Suppressor macrophage treated with lipopolysaccharide for 1 hour (primary cell): Measurements from ENCODE around the gene PLXNA2.

Experiments
- DNase-seq, 3 donors: peaks; one replicate each; pipeline ENCODE4 v3.0.0-alpha.2; 2020 to 2022

PLXNA2 gene

DNA sequence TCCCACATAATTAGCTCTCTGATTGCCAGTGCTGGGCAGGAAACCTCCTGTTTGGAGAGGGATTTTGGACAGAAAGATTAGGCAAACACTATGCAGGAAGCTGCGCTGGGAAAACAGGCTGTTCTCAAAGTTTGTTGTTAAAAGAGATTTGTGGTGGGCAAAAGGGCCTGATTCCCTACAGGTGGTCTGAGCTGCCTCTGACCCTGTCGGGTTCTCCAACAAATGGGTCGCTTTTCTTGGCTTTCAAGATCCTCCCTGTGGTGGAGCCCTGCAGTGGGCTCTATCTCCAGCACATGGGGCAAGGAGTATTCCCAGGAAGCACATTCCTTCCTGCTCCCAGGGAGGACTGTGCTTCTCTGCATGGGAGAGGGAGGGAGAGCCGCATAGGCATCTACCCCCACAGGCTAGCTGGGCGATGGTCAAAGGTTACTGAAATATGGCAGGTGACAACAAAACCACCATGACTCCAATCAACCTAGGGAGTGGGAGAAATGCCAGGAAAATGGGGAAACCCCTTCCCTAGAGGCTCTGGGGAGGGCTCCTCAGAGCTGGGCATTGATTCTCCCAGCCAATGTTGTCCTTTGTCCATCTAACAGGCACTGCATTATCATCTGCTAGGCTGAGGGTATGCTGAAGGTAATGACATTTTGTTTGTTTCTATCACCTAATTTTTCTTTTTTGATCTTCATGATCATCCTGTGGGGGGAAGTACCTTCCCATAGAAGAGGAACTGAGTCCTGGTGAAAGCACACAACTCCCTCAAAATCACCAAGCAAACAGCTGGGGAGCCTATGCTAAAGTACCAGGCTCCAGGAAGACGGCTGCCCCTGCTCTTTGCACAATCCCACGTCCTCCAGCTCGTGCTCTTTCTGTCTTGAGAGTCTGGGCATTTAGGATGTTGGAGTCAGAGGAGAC is 85.3 kb downstream of the PLXNA2 start:
- DNase-seq, result peak; percentile 31 to 47 (median 38)

DNA sequence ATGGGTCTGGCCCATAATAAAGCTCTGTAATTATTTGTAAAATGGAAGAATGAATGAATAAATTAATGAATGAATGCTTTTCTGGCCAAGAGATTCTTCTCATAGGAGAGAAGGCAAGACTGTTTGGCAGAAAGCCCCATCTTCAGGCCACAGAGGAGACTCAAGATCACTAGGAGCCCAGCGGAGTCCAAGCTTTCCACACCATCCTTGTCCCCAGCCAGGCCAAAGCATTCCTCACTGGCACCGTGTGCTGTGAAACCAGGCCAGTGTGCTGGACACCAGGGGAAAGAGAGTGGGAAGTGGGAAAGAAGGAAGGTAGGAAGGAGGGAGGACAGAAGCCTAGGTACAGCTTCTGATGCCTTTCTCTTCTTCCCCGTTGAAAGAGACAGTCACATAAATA is 86.4 kb downstream of the PLXNA2 start:
- DNase-seq, result no peak

- DNase-seq, result no peak
Measured at GRCh38 chr1:208156741-208157140, 87.4 kb downstream of the PLXNA2 start.

DNA sequence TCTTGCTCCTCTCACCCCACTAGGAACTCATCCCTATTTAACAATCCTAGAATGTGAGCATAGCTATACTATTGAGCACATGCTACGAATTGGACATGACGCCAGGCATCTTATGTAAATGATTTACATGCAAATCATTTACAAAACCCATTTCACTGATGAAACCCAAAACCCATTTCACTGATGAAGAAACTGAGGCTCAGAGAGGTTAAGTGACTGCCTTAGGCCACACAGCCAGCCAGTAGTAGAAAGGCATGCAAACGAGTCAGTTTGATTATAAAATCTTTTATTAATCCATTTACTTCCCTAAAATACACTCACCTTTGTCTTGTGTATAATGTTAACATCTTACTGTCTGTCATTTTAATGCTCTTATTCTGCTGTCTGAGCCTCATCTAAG is 87.9 kb downstream of the PLXNA2 start:
- DNase-seq, result no peak

DNA sequence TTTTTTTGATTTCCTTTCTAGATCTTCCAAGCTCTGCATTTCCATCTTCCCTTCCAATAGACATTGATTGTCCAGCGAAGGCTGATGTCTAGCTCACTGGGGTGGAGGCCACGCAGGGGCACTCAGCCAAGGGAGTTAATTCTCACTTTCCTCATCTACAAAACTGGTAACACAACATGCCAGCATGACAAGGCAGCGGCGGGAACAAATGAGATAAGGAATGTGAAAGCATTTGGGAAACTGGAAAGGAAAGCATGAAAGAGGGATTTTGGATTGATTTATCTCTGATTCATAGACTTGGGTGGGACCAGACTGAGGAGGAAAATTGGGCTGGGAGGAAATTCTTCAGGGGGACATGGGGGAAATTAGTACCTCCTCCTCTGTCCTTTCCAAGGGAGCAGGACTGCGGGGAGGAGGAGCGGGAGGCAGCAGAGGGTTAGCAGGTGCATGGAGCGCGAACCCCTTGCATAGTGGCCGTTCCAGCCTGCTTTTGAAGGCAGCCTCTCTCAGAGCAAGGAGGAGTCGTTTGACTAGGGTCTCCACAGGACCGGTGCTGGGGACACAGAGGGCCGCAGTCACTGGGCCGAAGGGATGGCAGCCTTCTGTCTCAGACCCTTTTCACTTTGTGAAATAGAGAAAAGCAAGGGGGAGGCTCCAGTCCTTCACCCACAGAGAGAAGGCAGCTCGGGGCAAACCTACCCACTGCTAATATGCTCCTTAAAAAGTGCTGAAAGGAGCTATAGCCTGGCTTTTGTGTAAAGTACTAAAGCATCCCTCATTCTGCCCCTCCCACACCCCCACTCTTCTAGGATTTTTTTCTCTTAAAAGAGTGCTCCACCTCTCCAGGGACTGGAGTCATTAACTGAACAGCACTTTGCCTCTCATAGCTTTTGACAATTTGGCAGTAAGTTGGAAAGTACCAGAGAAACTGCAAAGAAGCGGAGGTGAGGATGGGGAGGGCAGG is 89.2 kb downstream of the PLXNA2 start:
- DNase-seq, result no peak

DNA sequence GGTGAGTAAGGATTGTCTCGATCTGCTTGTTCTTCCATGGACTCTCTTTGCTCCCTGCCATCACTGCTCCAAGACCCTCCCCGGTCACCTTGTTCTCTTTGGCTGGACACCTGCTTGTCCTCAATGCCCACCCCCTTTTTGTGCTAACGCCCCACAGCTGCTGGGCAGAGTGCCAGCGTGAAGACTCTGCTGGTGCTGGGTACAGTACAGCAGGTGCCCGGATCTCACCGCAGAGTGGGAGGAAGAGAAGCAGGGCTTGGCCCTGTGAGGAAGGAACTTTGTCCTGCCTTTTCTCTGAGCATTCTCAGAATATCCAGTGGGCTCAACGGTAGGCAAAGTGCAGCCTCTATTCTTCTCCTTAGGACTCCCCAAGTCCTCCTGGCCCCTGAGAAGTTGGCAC is 90.1 kb downstream of the PLXNA2 start:
- DNase-seq, result no peak

DNA sequence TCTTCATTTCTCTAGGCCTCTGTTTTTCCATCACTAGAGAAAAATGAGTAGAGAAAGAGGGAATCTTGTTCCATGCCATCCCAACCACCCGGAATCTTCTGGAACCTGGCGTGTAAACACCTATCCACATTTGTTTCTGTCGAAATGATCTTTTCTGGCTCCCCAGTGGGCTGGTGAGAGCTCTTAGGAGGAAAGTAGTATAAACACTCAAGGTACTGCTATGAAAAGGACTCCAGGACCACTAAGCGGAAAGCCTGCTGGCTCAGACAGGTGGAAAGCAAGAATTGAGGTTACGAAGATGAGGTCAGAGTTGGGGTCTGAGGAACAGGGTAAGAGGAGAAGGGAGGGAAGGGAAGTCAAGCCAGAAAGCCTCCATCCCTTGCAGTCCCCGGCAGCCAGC is 90.8 kb downstream of the PLXNA2 start:
- no peak for DNase-seq

- no peak for DNase-seq
Measured at GRCh38 chr1:208151728-208152598, 92.2 kb downstream of the PLXNA2 start.

- DNase-seq, result no peak
Measured at GRCh38 chr1:208150833-208151458, 93.2 kb downstream of the PLXNA2 start.

GRCh38 chr1:208149776-208150514 is 94.2 kb downstream of the PLXNA2 start:
- no peak for DNase-seq

GRCh38 chr1:208149213-208149612 is 95.0 kb downstream of the PLXNA2 start:
- DNase-seq, result no peak

GRCh38 chr1:208148380-208148779 is 95.8 kb downstream of the PLXNA2 start:
- DNase-seq, result no peak

- no peak for DNase-seq
Measured at GRCh38 chr1:208146650-208147049, 97.5 kb downstream of the PLXNA2 start.

GRCh38 chr1:208145167-208145566 is 99.0 kb downstream of the PLXNA2 start:
- DNase-seq, result no peak

GRCh38 chr1:208142590-208143382 is 101.4 kb downstream of the PLXNA2 start:
- DNase-seq, result no peak

DNA sequence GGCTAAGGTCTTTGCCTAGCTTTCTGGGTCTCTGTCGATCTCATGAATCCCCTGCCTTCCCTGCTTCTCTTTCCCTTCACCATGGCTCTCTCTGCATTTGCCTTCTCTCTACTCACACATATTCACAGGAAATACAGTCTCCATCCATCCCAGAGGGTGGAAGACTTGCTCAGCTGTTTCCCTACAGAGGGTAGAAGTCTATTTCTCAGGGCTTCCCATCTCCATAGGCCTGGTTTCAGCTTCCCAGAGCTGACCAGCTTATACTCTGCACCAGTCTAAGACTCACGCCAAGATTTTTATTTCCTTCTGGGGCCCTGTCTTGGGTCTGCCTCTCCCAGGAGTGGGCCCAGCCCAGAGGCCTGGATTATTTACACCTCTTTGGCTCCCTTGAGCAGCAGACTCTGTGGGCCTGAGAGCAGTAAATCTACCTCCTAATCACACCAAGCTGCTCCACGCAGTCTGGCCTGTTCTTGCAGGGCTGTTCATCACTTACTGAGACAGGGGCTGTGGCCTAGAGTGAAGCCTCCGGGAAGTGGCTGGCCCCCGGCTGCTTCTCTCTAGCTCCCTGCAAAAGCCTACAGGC is 102.5 kb downstream of the PLXNA2 start:
- no peak for DNase-seq

GRCh38 chr1:208139434-208140045 is 104.6 kb downstream of the PLXNA2 start:
- DNase-seq, result peak in 2 of 3 donors; percentile 13 to 23

- DNase-seq, result no peak
Measured at GRCh38 chr1:208137193-208137592, 107.0 kb downstream of the PLXNA2 start.

DNA sequence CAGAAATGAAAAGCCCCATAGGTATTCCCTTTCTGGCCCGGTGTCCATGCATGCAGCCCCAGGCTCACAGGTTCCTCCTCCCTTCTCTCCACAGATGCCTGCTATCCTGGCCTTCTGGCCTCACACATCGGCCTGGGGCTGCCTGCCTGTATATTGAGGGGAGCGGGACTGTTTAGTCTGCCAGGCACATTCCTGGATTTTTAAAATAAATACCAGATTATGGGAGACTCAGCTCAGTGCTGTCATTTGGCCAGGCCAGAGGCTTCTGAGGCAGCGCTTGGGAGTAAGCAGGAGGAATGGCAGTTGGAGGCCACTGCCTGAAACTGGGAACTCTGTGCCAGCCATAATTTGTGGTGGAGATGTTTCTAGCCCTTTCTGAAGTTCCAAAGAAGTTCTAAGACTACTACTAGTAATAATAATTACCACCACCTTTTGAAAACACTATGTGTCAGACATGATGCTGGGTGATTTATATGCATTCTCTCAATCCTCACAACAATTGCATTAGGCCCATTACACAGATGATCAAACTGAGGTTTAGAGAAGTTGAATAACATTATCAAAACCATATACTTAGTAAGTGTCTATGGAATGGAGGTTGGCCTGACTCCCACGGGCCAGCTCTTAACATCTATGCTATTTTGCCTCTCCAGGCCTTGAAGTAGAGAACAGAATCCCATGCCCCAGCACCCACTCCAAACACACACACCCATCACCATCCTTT is 107.6 kb downstream of the PLXNA2 start:
- no peak for DNase-seq
